HFF-Myc (cell line): Measurements from ENCODE around the gene GTF2H4.
"Not testable (repeated sequence)": the region's sequence is repeated elsewhere in the genome, so short reads cannot be mapped to it uniquely, and the experiment has no call there.

ENCODE experiments used
- DNase-seq: peaks from one replicate; pipeline ENCODE4 v3.0.0-alpha.2; 2011; ENCODE audit warnings: low read depth; ENCODE audit errors: extremely low read depth
- H3K4me3 ChIP-seq: replicated peaks from 2 replicates; pipeline ENCODE4 v1.5.1; 2011; ENCODE audit warnings: low read depth, mild to moderate bottlenecking, control low read depth, low read length
- TF ChIP-seq, protein P1 (sequence below): IDR thresholded peaks from 2 replicates; pipeline ENCODE4 v1.5.1; 2012; ENCODE audit warnings: mild to moderate bottlenecking, low read depth, low read length, control low read depth; ENCODE audit errors: missing control alignments

The GTF2H4 gene

GRCh38 chr6:30871592-30872183 lies 36.3 kb upstream of the GTF2H4 start:
- DNase-seq, result no peak
- TF ChIP-seq, protein P1, sequence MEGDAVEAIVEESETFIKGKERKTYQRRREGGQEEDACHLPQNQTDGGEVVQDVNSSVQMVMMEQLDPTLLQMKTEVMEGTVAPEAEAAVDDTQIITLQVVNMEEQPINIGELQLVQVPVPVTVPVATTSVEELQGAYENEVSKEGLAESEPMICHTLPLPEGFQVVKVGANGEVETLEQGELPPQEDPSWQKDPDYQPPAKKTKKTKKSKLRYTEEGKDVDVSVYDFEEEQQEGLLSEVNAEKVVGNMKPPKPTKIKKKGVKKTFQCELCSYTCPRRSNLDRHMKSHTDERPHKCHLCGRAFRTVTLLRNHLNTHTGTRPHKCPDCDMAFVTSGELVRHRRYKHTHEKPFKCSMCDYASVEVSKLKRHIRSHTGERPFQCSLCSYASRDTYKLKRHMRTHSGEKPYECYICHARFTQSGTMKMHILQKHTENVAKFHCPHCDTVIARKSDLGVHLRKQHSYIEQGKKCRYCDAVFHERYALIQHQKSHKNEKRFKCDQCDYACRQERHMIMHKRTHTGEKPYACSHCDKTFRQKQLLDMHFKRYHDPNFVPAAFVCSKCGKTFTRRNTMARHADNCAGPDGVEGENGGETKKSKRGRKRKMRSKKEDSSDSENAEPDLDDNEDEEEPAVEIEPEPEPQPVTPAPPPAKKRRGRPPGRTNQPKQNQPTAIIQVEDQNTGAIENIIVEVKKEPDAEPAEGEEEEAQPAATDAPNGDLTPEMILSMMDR, result no peak
- no peak overlapping the region for H3K4me3 ChIP-seq

GRCh38 chr6:30873137-30873640 lies 34.8 kb upstream of the GTF2H4 start:
- DNase-seq, result no peak
- H3K4me3 ChIP-seq, result no peak overlapping the region
- TF ChIP-seq, protein P1, result no peak

- DNase-seq, H3K4me3 ChIP-seq: not testable (repeated sequence)
Measured at GRCh38 chr6:30873795-30874194, 34.2 kb upstream of the GTF2H4 start.

DNA sequence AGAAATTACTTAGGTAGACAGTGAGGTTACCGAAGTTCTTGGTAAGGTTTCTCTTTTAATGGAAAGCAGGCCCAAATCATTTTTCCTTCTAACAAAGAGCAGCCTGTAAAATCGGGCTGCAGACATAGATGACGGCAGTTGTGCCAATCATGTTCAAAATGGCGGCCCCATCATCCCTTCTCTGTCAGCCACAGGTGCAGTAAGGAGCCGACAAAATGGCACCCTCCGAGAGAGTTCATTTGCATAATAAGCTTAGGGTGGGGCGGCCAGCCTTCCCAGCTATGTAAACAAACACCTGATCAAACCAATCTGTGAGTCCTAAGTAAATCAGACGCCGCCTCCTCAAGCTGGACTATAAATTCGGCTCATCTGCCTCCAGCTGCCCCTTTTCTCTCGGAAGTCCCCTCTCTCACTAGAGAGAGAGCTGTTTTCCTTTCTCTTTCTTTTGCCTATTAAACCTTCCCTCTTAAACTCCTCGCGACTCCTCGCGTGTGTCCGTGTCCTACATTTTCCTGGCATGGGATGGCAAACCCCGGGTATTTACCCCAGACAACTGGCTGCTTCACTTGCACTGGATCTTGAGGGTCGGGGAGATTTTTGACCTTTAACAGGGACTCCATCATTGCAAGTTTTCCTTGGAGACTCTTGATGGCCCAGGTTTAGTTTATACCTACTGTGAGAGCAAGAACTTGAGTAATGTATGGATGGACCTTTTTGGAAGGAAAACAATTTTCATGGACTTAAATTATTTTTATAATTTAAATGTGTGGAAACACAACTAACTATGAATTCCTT lies 32.6 kb upstream of the GTF2H4 start:
- TF ChIP-seq, protein P1, result no peak
- no peak for DNase-seq
- no peak overlapping the region for H3K4me3 ChIP-seq

GRCh38 chr6:30876039-30876730 lies 31.8 kb upstream of the GTF2H4 start:
- TF ChIP-seq, protein P1, result no peak
- DNase-seq, result no peak
- no peak overlapping the region for H3K4me3 ChIP-seq

DNA sequence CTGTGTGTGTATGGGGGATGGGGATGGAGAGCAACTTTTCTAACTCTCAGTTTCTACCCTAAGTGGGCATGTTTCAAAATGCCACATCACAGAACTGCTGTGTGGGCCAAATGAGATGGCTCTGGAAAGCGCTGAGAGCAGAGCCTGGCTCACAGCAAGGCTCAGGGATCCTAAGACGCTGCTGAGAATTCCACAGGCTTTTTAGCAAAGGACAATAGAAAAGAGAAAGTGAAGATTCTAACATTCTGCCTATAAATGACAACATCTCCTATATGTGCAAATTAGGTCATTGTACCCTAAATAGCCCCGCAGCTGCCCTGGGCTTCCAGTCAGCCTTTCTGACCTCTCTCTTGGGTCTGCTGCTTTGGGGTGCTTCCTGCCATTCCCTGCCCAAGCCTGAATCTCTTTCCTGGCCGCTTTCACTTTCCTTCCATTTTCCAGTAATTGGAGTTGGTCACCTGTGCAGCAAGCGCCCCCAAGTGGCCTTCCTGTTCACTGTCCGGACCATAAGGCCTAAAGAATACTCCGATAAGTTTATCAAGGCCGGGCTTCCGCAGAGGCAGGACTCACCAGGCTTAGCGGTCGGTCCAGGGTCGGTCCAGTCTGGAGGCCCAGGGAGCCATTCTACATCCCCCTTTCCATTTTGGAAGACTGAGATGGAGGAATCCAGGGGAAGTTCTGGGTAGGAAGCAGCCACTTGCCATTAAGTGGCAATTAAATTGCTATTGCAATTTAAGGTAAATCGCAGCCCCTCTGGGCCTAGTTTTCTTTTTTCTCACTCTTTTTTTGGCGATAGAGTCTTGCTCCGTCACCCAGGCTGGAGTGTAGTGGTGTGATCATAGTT lies 30.4 kb upstream of the GTF2H4 start:
- peak; percentile 72 for DNase-seq
- TF ChIP-seq, protein P1, result peak; percentile 92
- peak overlapping the region; percentile 14; the same call in 1 of the 2 replicates for H3K4me3 ChIP-seq
